ENCODE results near the gene SPAG9. TPM values are rescaled to one million over a fixed set of nuclear protein-coding genes. Genes with fewer than 3 reads are reported as not detected.

SPAG9 gene
- total and polyA plus RNA-seq, 2 of the 8 experiments (the other 6 are each of a cell fraction or from before 2014, with no cell fraction given), result 9.8 to 63.8 TPM

- no peak overlapping the region for H2AFZ ChIP-seq (ENCODE audit: low read length)
- H2BK5ac ChIP-seq (ENCODE audit: low read depth, low read length), result no peak overlapping the region
- no peak for TF ChIP-seq CBX5 (IDR thresholded peaks at IDR 0.05; ENCODE audit: low read depth, low read length)
- TF ChIP-seq CHD2 (IDR thresholded peaks at IDR 0.05; ENCODE audit: low read length), result no peak
- no peak for TF ChIP-seq ASH2L (IDR thresholded peaks at IDR 0.05; ENCODE audit: low read length)
- TF ChIP-seq CHD1 (IDR thresholded peaks at IDR 0.05; ENCODE audit: low read depth, low read length), result no peak
- no peak for TF ChIP-seq TBP (IDR thresholded peaks at IDR 0.05; ENCODE audit: low read depth, low read length)
- H2BK20ac ChIP-seq (ENCODE audit: low read length), result no peak overlapping the region
- no peak overlapping the region for H2BK120ac ChIP-seq (replicated peaks; ENCODE audit: low read depth, low read length)
- no peak overlapping the region for H2AK5ac ChIP-seq (ENCODE audit: low read depth, low read length)
- CTCF ChIA-PET (ENCODE audit: partially characterized antibody), result interaction anchor here (1.0 kb wide), 1 partner anchor 13 kb away, joined by 3 read pairs; no protein-coding TSS in a partner anchor
- peaks cover under 1 to 2% of the 10 kb centered on the region in 2 experiments for H4K20me1 ChIP-seq (replicated peaks in 1 of 2; ENCODE audit: control insufficient read depth in 1 of 2, insufficient read depth in 2 of 2, low read length in 2 of 2)
- peaks cover 4% of the 10 kb centered on the region for H3K79me1 ChIP-seq (ENCODE audit: low read depth, low read length)
- no peaks in the 10 kb centered on the region for H3K9me3 ChIP-seq (ENCODE audit: insufficient read depth in 2 of 2, low read depth in 1 of 2, low read length in 1 of 2)
- no peak overlapping the region for H3K4ac ChIP-seq (replicated peaks; ENCODE audit: insufficient read length, low read depth, low read length)
- H4K5ac ChIP-seq (ENCODE audit: insufficient read length, low read depth, low read length), result no peak overlapping the region
- no peak overlapping the region for H3K4me2 ChIP-seq (ENCODE audit: insufficient read depth in 1 of 2, low read depth in 2 of 2, low read length in 2 of 2)
- H3K23me2 ChIP-seq (ENCODE audit: low read depth, low read length), result no peaks in the 10 kb centered on the region
- no peaks in the 10 kb centered on the region for H3K27me3 ChIP-seq (replicated peaks in 1 of 4; ENCODE audit: control insufficient read depth in 3 of 4, extremely low read depth in 1 of 4, insufficient read depth in 3 of 4, low read length in 3 of 4)
- 94% methylated on average over 3 of the region's 3 CpGs; no CpG with 5 or more reads in 1 of the 2 experiments for WGBS, 2 experiments (ENCODE audit: extremely low coverage in 1 of 2, insufficient coverage in 1 of 2, insufficient read length in 1 of 2, insufficient replicate concordance in 2 of 2, low coverage in 1 of 2, low lambda C conversion rate in 2 of 2, missing lambda C conversion rate in 1 of 2)
- no peak overlapping the region for H3K27ac ChIP-seq (ENCODE audit: low read depth, low read length)
- no peak overlapping the region for H3K18ac ChIP-seq (ENCODE audit: extremely low read depth, low read length)
- no peak overlapping the region for H4K8ac ChIP-seq (ENCODE audit: extremely low read depth, insufficient read depth, low read length)
- no peaks in the 10 kb centered on the region for H3K4me1 ChIP-seq (replicated peaks in 1 of 4; ENCODE audit: control insufficient read depth in 3 of 4, insufficient read depth in 4 of 4, low read length in 3 of 4)
- H4K91ac ChIP-seq (replicated peaks; ENCODE audit: insufficient read length, low read length), result no peak overlapping the region
- H3K23ac ChIP-seq (ENCODE audit: insufficient read length), result no peak overlapping the region
- POLR2A ChIA-PET (ENCODE audit: partially characterized antibody), result no interaction called here
- H3K36me3 ChIP-seq (ENCODE audit: control insufficient read depth in 2 of 4, insufficient read depth in 4 of 4, low read length in 3 of 4), result no peaks in the 10 kb centered on the region
- no peak overlapping the region for H3K9ac ChIP-seq (replicated peaks in 1 of 4; ENCODE audit: extremely low read depth in 1 of 4, low read depth in 3 of 4, low read length in 3 of 4)
- H3K56ac ChIP-seq (replicated peaks; ENCODE audit: insufficient read length, low read depth, low read length), result no peak overlapping the region
- no peak overlapping the region for H2BK12ac ChIP-seq (ENCODE audit: low read depth, low read length)
- no peak overlapping the region for H3K4me3 ChIP-seq (ENCODE audit: extremely low read depth in 1 of 4, insufficient read depth in 2 of 4, low read depth in 3 of 4, low read length in 4 of 4)
- DNase-seq (ENCODE audit: low read depth in 1 of 2, low spot score in 2 of 2) (no peak), FAIRE-seq (no peak)
- no peak overlapping the region for H3K14ac ChIP-seq (ENCODE audit: insufficient read length)
- H2BK15ac ChIP-seq (ENCODE audit: low read length), result no peak overlapping the region
- peaks cover 0 to 22% of the 10 kb centered on the region in 2 experiments; a peak in 2 of 4 replicates for H3K79me2 ChIP-seq (ENCODE audit: control insufficient read depth in 1 of 2, insufficient read depth in 2 of 2, low read length in 2 of 2)
These were observed 17.6 kb downstream of the SPAG9 start for GRCh38 chr17:51103050-51103449.

All from H1 (cell line).